ENCODE measurements around the gene RIMS1. TPM values are rescaled to one million over a fixed set of nuclear protein-coding genes. Genes with fewer than 3 reads are reported as not detected.

The RIMS1 gene
- total and polyA plus RNA-seq, 2 donors (not counting 3 experiments of a cell fraction or from before 2014, with no cell fraction given), result 0.15 TPM; not detected in 1

DNA sequence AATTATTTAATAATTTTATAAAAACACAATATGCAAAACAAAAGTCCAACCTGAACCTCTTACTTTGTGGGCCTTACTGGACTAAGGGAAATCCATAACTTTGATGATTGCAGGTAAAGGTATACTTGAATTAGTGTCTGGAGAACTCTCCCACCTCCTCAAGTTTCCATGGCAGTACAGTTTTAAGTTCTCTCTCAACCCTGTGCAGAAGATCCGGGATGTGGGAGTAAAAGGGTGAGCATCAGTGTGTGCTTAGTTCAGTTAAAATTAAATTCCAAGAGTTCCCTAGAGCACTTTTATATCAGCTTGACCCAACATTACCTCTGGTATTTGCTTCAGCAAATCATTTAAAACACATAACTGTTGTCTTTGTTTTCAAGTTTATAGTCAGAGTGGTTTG, 47.5 kb downstream of the RIMS1 start:
- Histone ChIP-seq H3K4me1 (ENCODE audit: control insufficient read depth, extremely low read depth, insufficient read depth, low read length) (no peaks in the 10 kb centered on the region), H4K20me1 (replicated peaks; ENCODE audit: control insufficient read depth, extremely low read depth, insufficient read depth, low read length) (no peaks in the 10 kb centered on the region), H3K4me3 (replicated peaks in 1 of 3; ENCODE audit: insufficient read depth in 1 of 3, low read depth in 1 of 3, low read length in 3 of 3) (no peak overlapping the region), H3K9me1 (replicated peaks; ENCODE audit: control insufficient read depth, extremely low read depth, insufficient read depth, low read length) (no peaks in the 10 kb centered on the region), H3K36me3 (ENCODE audit: control insufficient read depth in 2 of 2, extremely low read depth in 1 of 2, insufficient read depth in 2 of 2, low read length in 2 of 2) (no peaks in the 10 kb centered on the region), H3K4me2 (ENCODE audit: insufficient read depth, low read length) (no peak overlapping the region), H3K79me2 (ENCODE audit: control insufficient read depth, insufficient read depth, low read length) (no peaks in the 10 kb centered on the region), H3K9me3 (replicated peaks; ENCODE audit: control insufficient read depth, insufficient read depth, low read length) (no peaks in the 10 kb centered on the region), H3K27ac (ENCODE audit: insufficient read depth, low read depth, low read length) (no peak overlapping the region), H3K27me3 (ENCODE audit: control insufficient read depth in 2 of 2, insufficient read depth in 2 of 2, low read length in 2 of 2) (no peaks in the 10 kb centered on the region), H3K9ac (replicated peaks; ENCODE audit: extremely low read depth, insufficient read depth, low read length) (no peak overlapping the region), H2AFZ (ENCODE audit: low read depth, low read length) (no peak overlapping the region)
- FAIRE-seq (no peak), DNase-seq (ENCODE audit: low read depth, low spot score) (no peak)
- dilution Hi-C loops (cut with MboI; ENCODE audit: extremely low pct_ligation_motif_present, low sequenced_read_pairs) (no loop called here), intact Hi-C loops (cut with micrococcal nuclease) (no loop called here)
- POLR2A ChIA-PET, result no interaction called here
- TF ChIP-seq EZH2 (IDR thresholded peaks at IDR 0.05; ENCODE audit: borderline replicate concordance, low read depth, low read length, severe bottlenecking) (no peak), GATA2 (IDR thresholded peaks at IDR 0.05; ENCODE audit: insufficient read depth, insufficient read length, low read depth, low read length) (no peak), JUN (IDR thresholded peaks at IDR 0.05; ENCODE audit: borderline replicate concordance, insufficient read depth, insufficient read length, low read depth) (no peak), POLR2A (IDR thresholded peaks at IDR 0.05; ENCODE audit: low read depth, low read length) (no peak), MYC (IDR thresholded peaks at IDR 0.05; ENCODE audit: low read depth, low read length) (no peak), FOS (IDR thresholded peaks at IDR 0.05; ENCODE audit: borderline replicate concordance, insufficient read depth, low read length) (no peak), POLR2AphosphoS5 (IDR thresholded peaks at IDR 0.05; ENCODE audit: insufficient read depth, low read depth, low read length) (no peak)
- TF ChIP-seq, protein P1, sequence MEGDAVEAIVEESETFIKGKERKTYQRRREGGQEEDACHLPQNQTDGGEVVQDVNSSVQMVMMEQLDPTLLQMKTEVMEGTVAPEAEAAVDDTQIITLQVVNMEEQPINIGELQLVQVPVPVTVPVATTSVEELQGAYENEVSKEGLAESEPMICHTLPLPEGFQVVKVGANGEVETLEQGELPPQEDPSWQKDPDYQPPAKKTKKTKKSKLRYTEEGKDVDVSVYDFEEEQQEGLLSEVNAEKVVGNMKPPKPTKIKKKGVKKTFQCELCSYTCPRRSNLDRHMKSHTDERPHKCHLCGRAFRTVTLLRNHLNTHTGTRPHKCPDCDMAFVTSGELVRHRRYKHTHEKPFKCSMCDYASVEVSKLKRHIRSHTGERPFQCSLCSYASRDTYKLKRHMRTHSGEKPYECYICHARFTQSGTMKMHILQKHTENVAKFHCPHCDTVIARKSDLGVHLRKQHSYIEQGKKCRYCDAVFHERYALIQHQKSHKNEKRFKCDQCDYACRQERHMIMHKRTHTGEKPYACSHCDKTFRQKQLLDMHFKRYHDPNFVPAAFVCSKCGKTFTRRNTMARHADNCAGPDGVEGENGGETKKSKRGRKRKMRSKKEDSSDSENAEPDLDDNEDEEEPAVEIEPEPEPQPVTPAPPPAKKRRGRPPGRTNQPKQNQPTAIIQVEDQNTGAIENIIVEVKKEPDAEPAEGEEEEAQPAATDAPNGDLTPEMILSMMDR (IDR thresholded peaks at IDR 0.05; ENCODE audit: extremely low read depth in 1 of 2, insufficient read depth in 1 of 2, low read depth in 1 of 2, low read length in 2 of 2), result no peak
- TF ChIP-seq, protein P2, sequence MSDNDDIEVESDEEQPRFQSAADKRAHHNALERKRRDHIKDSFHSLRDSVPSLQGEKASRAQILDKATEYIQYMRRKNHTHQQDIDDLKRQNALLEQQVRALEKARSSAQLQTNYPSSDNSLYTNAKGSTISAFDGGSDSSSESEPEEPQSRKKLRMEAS (IDR thresholded peaks at IDR 0.05; ENCODE audit: insufficient read depth, insufficient read length), result no peak
- CTCF ChIA-PET, result no interaction called here
- no TSS peak for BruUV-seq (replicated peaks)
